OCI-LY1 (cell line): ENCODE measurements around the gene SYNDIG1.

Experiments used
- H2AFZ ChIP-seq: fragments of 200-600 bp; sonication (generic), shearing (Covaris generic); 2 replicates; pipeline ENCODE4 v1.6.0; 2014; ENCODE audit warnings: antibody characterized with exemption, mild to moderate bottlenecking, low read length
- H3F3A ChIP-seq: fragments of 200-600 bp; sonication (generic), shearing (Covaris generic); 2 replicates; pipeline ENCODE4 v1.6.0; 2014; ENCODE audit warnings: mild to moderate bottlenecking, antibody characterized with exemption, low read length, moderate library complexity; ENCODE audit not compliant: insufficient read depth
- H3K27ac ChIP-seq: fragments of 200-600 bp; sonication (generic); 2 replicates; pipeline ENCODE4 v1.5.1; 2014; ENCODE audit warnings: low read length, mixed run types, mild to moderate bottlenecking, low read depth; ENCODE audit not compliant: poor library complexity, severe bottlenecking
- H3K27me3 ChIP-seq: fragments of 200-600 bp; sonication (generic); 2 replicates; pipeline ENCODE4 v1.6.0; 2014; ENCODE audit warnings: antibody characterized with exemption, mild to moderate bottlenecking, low read length, moderate library complexity; ENCODE audit not compliant: insufficient read depth
- H3K36me3 ChIP-seq: fragments of 200-600 bp; sonication (generic); 2 replicates; pipeline ENCODE4 v1.6.1; 2014; ENCODE audit warnings: mild to moderate bottlenecking, antibody characterized with exemption, low read length, moderate library complexity, mixed read lengths; ENCODE audit not compliant: insufficient read depth
- H3K4me1 ChIP-seq: fragments of 200-600 bp; sonication (generic); 2 replicates; pipeline ENCODE4 v1.5.1; 2014; ENCODE audit warnings: mild to moderate bottlenecking, low read length, moderate library complexity; ENCODE audit not compliant: insufficient read depth, severe bottlenecking
- H3K4me2 ChIP-seq: fragments of 200-600 bp; sonication (generic), shearing (Covaris generic); 2 replicates; pipeline ENCODE4 v1.6.1; 2014; ENCODE audit warnings: low read length
- H3K4me3 ChIP-seq: fragments of 200-600 bp; sonication (generic); 2 replicates; pipeline ENCODE4 v1.5.1; 2014; ENCODE audit warnings: low read length, low read depth, mild to moderate bottlenecking, mixed read lengths; ENCODE audit not compliant: poor library complexity, severe bottlenecking
- H3K79me2 ChIP-seq: fragments of 200-600 bp; shearing (Covaris generic); 2 replicates; pipeline ENCODE4 v1.6.1; 2016; ENCODE audit warnings: mixed run types, low read length, mixed read lengths; ENCODE audit not compliant: insufficient read depth
- H3K9ac ChIP-seq: fragments of 200-600 bp; sonication (generic), shearing (Covaris generic); 2 replicates; pipeline ENCODE4 v1.6.1; 2014; ENCODE audit warnings: mild to moderate bottlenecking, low read length, mixed read lengths
- H3K9me2 ChIP-seq: fragments of 200-600 bp; sonication (generic), shearing (Covaris generic); 2 replicates; pipeline ENCODE4 v1.6.1; 2014; ENCODE audit warnings: low read depth, mild to moderate bottlenecking, low read length, mixed read lengths
- H3K9me3 ChIP-seq: fragments of 200-600 bp; shearing (Covaris generic); 2 replicates; pipeline ENCODE4 v1.6.1; 2014; ENCODE audit warnings: low read length, mixed read lengths
- H4K20me1 ChIP-seq: fragments of 200-600 bp; sonication (generic), shearing (Covaris generic); 2 replicates; pipeline ENCODE4 v1.6.0; 2016; ENCODE audit warnings: mild to moderate bottlenecking, low read length; ENCODE audit not compliant: insufficient read depth
- EZH2 ChIP-seq: fragments of 200-600 bp; sonication (generic), shearing (Covaris generic); IDR thresholded peaks from 2 replicates; pipeline ENCODE4 v1.8.0; 2017; ENCODE audit warnings: borderline replicate concordance, mixed run types, mild to moderate bottlenecking, antibody characterized with exemption, low read length, moderate library complexity, mixed read lengths
- TF ChIP-seq, protein P1 (sequence below): fragments of 200-600 bp; sonication (generic), shearing (Covaris generic); IDR thresholded peaks from 2 replicates; pipeline ENCODE4 v1.5.1; 2017; ENCODE audit warnings: mild to moderate bottlenecking, antibody characterized with exemption, low read length, moderate library complexity, mixed read lengths

Gene SYNDIG1

DNA sequence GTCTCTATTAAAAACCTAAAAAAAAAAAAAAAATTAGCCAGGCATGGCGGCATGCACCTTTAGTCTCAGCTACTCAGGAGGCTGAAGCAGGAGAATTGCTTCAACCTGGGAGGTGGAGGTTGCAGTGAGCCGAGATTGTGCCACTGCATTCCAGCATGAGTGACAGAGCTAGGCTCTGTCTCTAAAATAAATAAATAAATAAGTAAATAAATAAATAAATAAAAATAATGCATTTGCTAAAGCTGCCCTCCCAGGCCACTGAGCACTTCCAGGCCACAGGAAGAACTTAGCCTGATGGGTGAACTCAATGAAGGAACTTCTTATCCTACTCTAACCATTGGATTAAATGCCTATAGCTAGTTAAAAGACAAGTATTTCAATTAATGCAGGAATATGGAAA, 104.9 kb downstream of the SYNDIG1 start:
- no peaks in the 10 kb centered on the region for H3K27me3 ChIP-seq
- no peaks in the 10 kb centered on the region for H3K9me2 ChIP-seq
- TF ChIP-seq EZH2 = no peak
- TF ChIP-seq, protein P1, sequence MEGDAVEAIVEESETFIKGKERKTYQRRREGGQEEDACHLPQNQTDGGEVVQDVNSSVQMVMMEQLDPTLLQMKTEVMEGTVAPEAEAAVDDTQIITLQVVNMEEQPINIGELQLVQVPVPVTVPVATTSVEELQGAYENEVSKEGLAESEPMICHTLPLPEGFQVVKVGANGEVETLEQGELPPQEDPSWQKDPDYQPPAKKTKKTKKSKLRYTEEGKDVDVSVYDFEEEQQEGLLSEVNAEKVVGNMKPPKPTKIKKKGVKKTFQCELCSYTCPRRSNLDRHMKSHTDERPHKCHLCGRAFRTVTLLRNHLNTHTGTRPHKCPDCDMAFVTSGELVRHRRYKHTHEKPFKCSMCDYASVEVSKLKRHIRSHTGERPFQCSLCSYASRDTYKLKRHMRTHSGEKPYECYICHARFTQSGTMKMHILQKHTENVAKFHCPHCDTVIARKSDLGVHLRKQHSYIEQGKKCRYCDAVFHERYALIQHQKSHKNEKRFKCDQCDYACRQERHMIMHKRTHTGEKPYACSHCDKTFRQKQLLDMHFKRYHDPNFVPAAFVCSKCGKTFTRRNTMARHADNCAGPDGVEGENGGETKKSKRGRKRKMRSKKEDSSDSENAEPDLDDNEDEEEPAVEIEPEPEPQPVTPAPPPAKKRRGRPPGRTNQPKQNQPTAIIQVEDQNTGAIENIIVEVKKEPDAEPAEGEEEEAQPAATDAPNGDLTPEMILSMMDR = no peak
- H3K79me2 ChIP-seq = no peaks in the 10 kb centered on the region
- no peaks in the 10 kb centered on the region for H3K36me3 ChIP-seq
- no peaks in the 10 kb centered on the region for H3K4me1 ChIP-seq
- H3K4me3 ChIP-seq = no peak overlapping the region
- H3K9ac ChIP-seq = no peak overlapping the region
- no peaks in the 10 kb centered on the region for H3F3A ChIP-seq
- no peak overlapping the region for H3K4me2 ChIP-seq
- no peaks in the 10 kb centered on the region for H3K9me3 ChIP-seq
- H4K20me1 ChIP-seq = no peaks in the 10 kb centered on the region
- H3K27ac ChIP-seq = no peak overlapping the region
- no peak overlapping the region for H2AFZ ChIP-seq

DNA sequence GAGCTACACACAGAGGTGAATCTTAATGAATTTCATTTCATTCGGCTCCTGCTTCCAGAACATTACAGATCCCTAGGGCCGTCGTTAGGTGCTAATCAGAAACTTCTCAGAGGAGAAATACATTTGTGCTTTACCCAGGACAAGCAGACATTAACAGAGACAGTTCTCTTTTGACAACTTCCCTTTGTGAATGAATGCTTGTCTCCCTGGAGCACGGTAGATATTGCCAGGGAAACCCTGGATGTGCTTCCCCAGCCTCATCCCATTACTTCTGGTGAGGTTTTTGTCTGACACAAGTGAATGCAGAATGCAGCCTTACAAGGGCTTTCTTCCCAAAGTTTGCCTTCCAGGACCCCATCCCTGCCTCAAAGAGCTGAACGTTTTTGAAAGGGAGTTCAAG, 105.4 kb downstream of the SYNDIG1 start:
- Histone ChIP-seq H3K27me3 (no peaks in the 10 kb centered on the region), H3K36me3 (no peaks in the 10 kb centered on the region), H3K4me2 (no peak overlapping the region), H3F3A (no peaks in the 10 kb centered on the region), H3K9ac (no peak overlapping the region), H4K20me1 (no peaks in the 10 kb centered on the region), H3K4me3 (no peak overlapping the region), H3K79me2 (no peaks in the 10 kb centered on the region), H3K9me3 (no peaks in the 10 kb centered on the region), H3K9me2 (no peaks in the 10 kb centered on the region), H3K4me1 (no peaks in the 10 kb centered on the region), H3K27ac (no peak overlapping the region), H2AFZ (no peak overlapping the region)
- no peak for TF ChIP-seq EZH2
- TF ChIP-seq, protein P1 = no peak

DNA sequence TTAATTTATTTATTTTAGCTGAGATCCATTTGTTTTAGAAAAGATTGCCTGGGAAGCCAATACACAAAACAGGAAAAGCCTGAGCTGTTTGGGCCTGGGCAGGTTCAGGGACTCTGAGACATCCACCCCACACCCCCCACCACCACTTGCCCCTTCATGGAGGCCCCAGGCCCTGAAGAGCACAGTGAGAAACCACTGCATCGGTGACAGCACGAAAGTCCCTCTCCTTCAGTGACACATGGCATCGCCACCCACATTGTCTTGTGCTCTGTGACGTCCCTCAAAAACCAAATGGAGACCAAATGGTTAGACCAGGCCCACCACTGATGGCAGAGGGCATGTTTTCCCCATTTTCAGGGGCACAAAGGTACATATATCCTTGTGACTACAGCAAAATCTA, 106.4 kb downstream of the SYNDIG1 start:
- Histone ChIP-seq H3K27ac (no peak overlapping the region), H3K4me1 (no peaks in the 10 kb centered on the region), H3K27me3 (no peaks in the 10 kb centered on the region), H4K20me1 (no peaks in the 10 kb centered on the region), H2AFZ (no peak overlapping the region), H3K9me3 (no peaks in the 10 kb centered on the region), H3K4me2 (no peak overlapping the region), H3K4me3 (no peak overlapping the region), H3K9me2 (no peaks in the 10 kb centered on the region), H3K36me3 (no peaks in the 10 kb centered on the region), H3F3A (no peaks in the 10 kb centered on the region), H3K9ac (no peak overlapping the region), H3K79me2 (no peaks in the 10 kb centered on the region)
- TF ChIP-seq, protein P1 = no peak
- TF ChIP-seq EZH2 = no peak
